ACC112 (cell line): ENCODE measurements around the gene FAM156B.
"Not testable (repeated sequence)": the region's sequence is repeated elsewhere in the genome, so short reads cannot be mapped to it uniquely, and the experiment has no call there.

Experiments
- H2AFZ ChIP-seq: fragments of 200-600 bp; sonication (generic); one replicate; pipeline ENCODE4 v1.6.0; 2017; ENCODE audit warnings: antibody characterized with exemption, low read length; ENCODE audit not compliant: unreplicated experiment
- H3K27ac ChIP-seq: fragments of 200-600 bp; sonication (generic); 2 replicates; pipeline ENCODE4 v1.5.1; 2014; ENCODE audit warnings: low read depth, mild to moderate bottlenecking, antibody characterized with exemption, low read length, moderate library complexity
- H3K27me3 ChIP-seq: fragments of 200-600 bp; sonication (generic); 2 replicates; pipeline ENCODE4 v1.6.1; 2014; ENCODE audit warnings: mild to moderate bottlenecking, antibody characterized with exemption, low read length, moderate library complexity, mixed read lengths; ENCODE audit not compliant: insufficient read depth
- H3K36me3 ChIP-seq: fragments of 200-600 bp; sonication (generic); 2 replicates; pipeline ENCODE4 v1.6.1; 2016; ENCODE audit warnings: mild to moderate bottlenecking, antibody characterized with exemption, low read length, moderate library complexity, mixed read lengths; ENCODE audit not compliant: insufficient read depth
- H3K4me1 ChIP-seq: fragments of 200-600 bp; sonication (generic); one replicate; pipeline ENCODE4 v1.6.1; 2016; ENCODE audit warnings: low read length, mixed read lengths; ENCODE audit not compliant: insufficient read depth, unreplicated experiment, control insufficient read depth
- H3K4me3 ChIP-seq: fragments of 200-600 bp; sonication (generic); 2 replicates; pipeline ENCODE4 v1.5.1; 2014; ENCODE audit warnings: mild to moderate bottlenecking, low read depth, low read length
- H3K79me2 ChIP-seq: fragments of 200-600 bp; sonication (generic); one replicate; pipeline ENCODE4 v1.6.0; 2016; ENCODE audit warnings: low read length; ENCODE audit not compliant: control insufficient read depth, unreplicated experiment, insufficient read depth

The FAM156B gene

DNA sequence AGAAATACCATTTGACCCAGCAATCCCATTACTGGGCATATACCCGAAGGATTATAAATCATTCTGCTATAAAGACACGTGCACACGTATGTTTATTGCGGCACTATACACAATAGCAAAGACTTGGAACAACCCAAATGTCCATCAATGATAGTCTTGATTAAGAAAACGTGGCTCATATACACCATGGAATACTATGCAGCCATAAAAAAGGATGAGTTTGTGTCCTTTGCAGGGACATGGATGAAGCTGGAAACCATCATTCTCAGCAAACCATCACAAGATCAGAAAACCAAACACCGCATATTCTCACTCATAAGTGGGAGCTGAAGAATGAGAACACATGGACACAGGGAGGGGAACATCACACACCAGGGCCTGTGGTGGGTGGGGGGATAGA, 33.1 kb downstream of the FAM156B start:
- not testable (repeated sequence) for H3K36me3 ChIP-seq, H3K4me3 ChIP-seq, H3K27me3 ChIP-seq, H3K4me1 ChIP-seq, H3K79me2 ChIP-seq, H2AFZ ChIP-seq, H3K27ac ChIP-seq

DNA sequence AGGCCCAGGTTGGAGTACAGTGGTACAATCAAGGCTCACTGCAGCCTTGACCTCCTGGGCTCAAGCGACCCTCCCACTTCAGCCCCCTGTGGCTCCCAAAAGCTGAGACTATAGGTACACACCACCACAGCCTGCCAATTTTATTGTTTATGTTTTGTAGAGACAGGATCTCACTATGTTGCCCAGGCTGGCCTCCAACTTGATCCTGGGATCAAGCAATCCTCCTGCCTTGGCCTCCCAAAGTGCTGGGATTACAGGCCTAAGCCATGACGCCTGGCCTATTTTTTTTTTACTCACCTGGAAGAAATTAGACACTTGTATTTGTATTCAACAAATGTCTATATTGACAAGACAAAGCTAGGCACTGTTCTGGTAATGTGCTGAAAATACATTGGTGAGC, 36.1 kb downstream of the FAM156B start:
- Histone ChIP-seq H3K79me2 (peaks cover 2% of the 10 kb centered on the region), H3K4me3 (no peak overlapping the region)

DNA sequence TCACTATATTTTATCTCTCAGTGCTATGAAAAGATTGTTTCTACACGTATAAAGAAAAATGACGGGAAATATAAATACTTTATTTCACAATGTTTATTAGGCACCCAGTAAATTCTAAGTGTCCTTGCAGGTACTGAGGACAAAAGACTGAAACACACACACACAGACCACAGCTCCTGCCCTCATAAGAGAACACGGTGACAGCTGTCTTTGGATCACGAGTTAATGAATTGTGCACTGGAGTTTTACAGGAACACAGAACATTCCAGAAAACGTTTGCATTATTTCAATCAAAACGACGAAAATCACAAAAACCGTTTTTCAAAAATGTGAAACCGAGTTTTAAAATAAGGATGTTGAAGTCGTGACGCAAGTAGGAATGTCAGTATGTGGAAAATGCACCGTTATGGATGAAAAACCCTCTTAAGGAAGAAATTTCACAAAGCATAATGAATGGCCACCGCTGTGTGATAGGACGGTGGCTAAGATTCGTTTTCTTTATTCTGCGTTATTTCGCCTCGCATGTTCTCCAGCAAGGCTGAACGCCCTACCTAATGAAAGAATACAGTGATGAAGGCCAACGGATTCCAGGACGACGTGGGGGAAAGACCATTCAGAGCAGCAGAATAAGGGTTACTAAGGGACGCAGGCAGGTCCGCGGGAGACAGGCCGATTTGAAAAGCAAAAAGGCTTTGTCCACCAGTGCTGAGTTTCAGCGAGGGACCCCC, 37.0 kb downstream of the FAM156B start:
- Histone ChIP-seq H3K79me2 (peaks cover 2% of the 10 kb centered on the region), H2AFZ (peak overlapping the region; percentile 48), H3K4me3 (peak overlapping the region; percentile 89), H3K4me1 (peaks cover 4% of the 10 kb centered on the region), H3K36me3 (no peaks in the 10 kb centered on the region), H3K27me3 (no peaks in the 10 kb centered on the region), H3K27ac (peak overlapping the region; percentile 99)

More for the DNA sequence above, 36.1 kb downstream of the FAM156B start:
- Histone ChIP-seq H2AFZ (no peak overlapping the region), H3K27ac (peak overlapping the region; percentile 99), H3K4me1 (peaks cover 4% of the 10 kb centered on the region), H3K27me3 (no peaks in the 10 kb centered on the region), H3K36me3 (no peaks in the 10 kb centered on the region)

DNA sequence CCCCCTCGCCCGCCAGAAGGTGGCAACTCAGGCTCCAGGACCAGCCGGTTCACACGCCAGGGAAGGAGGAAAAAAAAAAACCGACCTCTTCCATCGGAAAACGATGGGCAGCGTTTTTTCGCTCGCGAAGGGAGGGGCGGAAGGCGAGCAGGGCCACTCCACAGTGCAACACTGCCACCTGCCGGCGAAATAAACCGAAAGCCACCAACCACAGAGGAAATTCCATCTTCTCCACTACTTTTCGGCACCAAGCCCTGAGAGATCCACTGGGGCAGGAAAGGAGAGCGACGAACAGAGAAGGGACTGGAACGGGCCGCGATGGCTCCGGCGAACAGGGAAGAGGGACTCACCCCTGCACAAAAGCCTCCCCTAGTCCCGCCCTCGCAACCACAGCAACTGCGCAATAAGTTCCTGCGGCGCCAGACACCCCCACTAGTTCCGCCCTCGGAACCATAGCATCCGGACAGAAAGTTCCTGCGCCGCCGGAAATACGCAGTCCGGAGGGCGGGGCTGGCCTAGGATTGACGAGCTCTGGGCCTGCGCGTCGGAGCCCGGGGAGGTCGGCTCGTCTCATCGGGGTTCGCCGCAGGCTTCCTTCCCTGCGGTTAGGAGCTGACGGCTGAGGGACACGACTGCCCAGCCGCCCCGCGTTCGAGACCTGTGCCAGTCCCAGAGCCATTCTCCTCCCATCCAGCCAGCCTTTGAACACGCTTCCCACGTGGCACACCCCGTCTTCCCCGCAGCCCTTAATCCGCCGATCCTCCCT, 37.8 kb downstream of the FAM156B start:
- Histone ChIP-seq H3K27ac (peak overlapping the region; percentile 99), H3K79me2 (peaks cover 2% of the 10 kb centered on the region), H3K27me3 (no peaks in the 10 kb centered on the region)

DNA sequence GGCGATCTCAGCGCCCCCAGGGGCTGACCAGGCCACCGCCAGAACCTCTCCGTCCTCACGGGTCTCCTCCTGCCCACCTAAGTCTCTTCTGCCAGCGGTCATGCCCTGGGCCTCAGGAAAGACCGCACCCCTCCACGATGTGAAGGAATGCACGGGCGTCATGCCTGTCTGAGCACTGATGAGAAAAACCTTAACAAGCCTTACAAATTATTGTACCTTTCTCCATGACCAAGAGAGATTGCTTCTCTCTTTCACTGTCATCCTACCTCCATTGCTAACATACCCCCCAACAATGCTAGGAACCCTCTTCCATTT, 38.3 kb downstream of the FAM156B start:
- H3K4me1 ChIP-seq, H3K27me3 ChIP-seq, H3K36me3 ChIP-seq, H3K79me2 ChIP-seq: not testable (repeated sequence)
- peak overlapping the region; percentile 99 for H3K27ac ChIP-seq
- peak overlapping the region; percentile 89 for H3K4me3 ChIP-seq
- H2AFZ ChIP-seq, result peak overlapping the region; percentile 39

More for the DNA sequence above, 37.8 kb downstream of the FAM156B start:
- H3K36me3 ChIP-seq, result no peaks in the 10 kb centered on the region
- peaks cover 4% of the 10 kb centered on the region for H3K4me1 ChIP-seq
- peak overlapping the region; percentile 39 for H2AFZ ChIP-seq
- H3K4me3 ChIP-seq, result peak overlapping the region; percentile 89

DNA sequence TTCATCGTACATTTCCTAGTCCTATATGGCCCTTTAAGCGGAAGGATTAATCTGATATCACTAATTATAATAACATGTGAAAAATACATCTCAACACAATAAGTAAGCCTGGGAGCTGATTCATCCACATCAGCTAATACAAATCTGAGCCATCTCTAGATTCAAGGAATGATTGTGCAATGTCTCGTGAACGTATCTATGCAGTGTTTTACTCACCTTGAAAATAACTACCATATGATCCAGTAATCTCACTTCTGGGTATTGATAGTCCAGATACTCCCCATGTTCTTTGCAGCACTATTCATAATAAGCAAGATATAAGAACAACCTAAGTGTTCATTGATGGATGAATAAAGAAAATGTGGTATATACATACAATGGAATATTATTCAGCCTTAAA, 43.6 kb downstream of the FAM156B start:
- H3K79me2 ChIP-seq, H2AFZ ChIP-seq, H3K4me3 ChIP-seq, H3K27ac ChIP-seq, H3K27me3 ChIP-seq, H3K4me1 ChIP-seq, H3K36me3 ChIP-seq: not testable (repeated sequence)

DNA sequence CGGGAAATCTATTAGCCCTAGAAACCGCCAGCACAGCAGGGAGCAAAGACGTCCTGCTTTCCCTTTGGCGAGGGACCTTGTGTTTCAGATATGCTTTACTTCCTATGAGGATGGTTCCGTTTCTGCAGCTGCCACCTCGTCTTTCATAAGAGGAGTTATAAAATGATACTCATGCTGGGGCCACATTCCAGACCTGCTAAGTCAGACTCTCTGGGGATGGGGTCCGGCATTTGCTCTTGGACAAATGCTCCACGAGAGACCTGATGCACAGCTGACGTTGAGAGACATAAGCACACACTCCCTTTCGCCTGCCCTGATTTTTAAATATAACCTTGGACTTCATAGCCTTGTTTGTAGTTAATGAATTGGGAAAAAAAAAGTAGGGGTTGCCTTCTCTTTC, 44.6 kb downstream of the FAM156B start:
- not testable (repeated sequence) for H3K27me3 ChIP-seq, H3K4me1 ChIP-seq, H3K36me3 ChIP-seq, H2AFZ ChIP-seq, H3K4me3 ChIP-seq, H3K79me2 ChIP-seq, H3K27ac ChIP-seq

DNA sequence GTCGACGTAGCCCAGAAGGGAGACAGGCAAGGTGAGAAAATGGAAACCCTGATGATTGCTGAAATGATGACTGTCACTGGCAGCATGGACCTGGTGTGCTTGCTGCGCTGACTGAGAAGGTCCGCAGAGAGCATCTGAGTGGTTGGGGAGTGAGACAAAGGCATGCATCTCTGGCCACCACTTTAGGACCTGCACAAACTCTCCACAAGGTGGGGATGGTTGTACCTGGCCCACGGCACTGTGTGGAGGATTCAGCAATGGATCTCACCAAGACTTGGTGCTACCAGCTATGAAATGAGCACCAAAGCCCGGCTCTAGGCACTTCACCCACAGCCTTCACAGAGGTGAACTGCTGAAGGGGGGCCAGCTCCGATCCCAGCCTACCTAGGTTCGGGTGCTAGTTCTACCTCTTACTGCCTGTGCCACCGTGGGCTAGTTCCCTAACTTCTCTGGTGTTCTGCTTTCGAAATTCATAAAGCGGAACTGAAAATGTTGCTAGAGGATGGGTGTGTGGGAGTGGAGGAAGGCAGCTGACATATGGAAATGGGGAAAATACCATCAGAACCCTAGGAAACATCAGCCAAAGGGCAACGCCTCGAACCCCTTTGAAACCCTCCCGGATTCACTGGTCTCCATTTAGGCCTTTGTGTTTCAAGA, 48.8 kb downstream of the FAM156B start:
- H2AFZ ChIP-seq, H3K4me3 ChIP-seq, H3K36me3 ChIP-seq, H3K79me2 ChIP-seq, H3K27ac ChIP-seq, H3K4me1 ChIP-seq, H3K27me3 ChIP-seq: not testable (repeated sequence)

DNA sequence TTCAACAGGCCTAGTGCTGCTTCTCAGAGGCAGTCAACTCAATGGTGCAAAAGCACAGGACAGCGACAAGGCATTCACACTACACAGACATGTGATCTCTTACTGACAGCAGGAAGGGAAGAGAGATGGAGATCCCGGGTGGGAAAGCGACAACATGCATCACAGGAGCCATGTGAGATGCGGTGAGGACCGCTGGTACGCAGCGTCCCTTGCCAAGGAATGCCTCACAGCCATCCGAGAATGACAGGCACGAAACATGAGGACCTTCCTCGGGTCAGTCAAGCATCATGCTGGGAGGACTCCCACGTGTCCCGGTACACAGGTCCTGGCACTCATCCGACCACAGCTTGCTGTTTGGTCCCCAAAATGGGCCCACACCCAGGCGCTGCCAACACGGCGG, 50.4 kb downstream of the FAM156B start:
- H3K79me2 ChIP-seq, H3K36me3 ChIP-seq, H3K27ac ChIP-seq, H3K27me3 ChIP-seq, H3K4me3 ChIP-seq, H2AFZ ChIP-seq, H3K4me1 ChIP-seq: not testable (repeated sequence)

DNA sequence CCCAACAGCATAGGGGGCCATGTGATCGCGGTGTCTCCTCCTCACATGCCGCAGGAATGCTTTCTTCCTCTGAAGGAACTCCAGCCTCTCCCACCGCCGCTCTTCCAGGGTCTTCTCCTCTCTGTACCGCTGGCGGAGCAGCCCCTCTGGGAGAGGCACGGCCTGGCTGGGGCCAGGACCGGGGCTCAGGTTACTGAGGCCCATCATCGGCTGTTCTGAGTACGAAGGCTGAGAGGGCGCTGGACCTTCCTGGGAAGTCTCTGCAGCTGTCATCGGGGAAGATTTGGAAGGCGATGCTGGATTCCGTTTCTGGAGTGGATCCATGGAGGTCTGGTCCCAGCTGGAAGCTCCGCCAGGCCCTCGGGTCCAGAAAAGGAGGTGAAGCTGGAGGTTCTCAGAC, 51.1 kb downstream of the FAM156B start:
- not testable (repeated sequence) for H3K79me2 ChIP-seq, H3K27ac ChIP-seq, H3K4me1 ChIP-seq, H3K4me3 ChIP-seq, H2AFZ ChIP-seq, H3K36me3 ChIP-seq, H3K27me3 ChIP-seq

DNA sequence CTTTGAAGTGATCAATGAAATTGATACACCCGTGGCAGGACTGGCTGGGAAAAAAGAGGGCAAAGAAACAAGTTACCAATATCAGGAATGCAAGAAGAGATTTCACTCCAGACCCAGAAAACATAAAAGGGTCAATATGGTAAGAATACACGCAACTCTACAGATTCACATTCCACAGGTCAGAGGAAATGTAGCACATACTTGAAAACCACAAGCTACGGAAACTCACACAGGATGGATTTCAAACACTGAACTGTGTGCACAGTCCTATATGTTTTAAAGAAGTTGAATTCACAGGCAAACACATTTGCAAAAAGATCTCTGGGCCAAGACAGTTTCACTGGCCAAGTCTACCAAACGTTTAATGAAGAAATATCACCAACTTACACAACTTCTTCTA, 52.2 kb downstream of the FAM156B start:
- H3K27ac ChIP-seq, H3K36me3 ChIP-seq, H3K27me3 ChIP-seq, H3K4me3 ChIP-seq, H2AFZ ChIP-seq, H3K79me2 ChIP-seq, H3K4me1 ChIP-seq: not testable (repeated sequence)
